Measurements from ENCODE around the gene CLCN6.

The CLCN6 gene

GRCh38 chr1:11805422-11806306 lies at the start of gene CLCN6, which contains the start of gene MTHFR:
Gene CLCN6, plus strand, starts transcription at chr1:11806191. Its CDS starts 72 bp downstream, at chr1:11806263.
Gene MTHFR, minus strand, starts transcription at chr1:11805964. Its CDS starts 2,848 bp downstream, at chr1:11803116.
- DNase-seq = peak; percentile 99

- DNase-seq = no peak
Observed at GRCh38 chr1:11757047-11757446, 48.9 kb upstream of the CLCN6 start.

DNA sequence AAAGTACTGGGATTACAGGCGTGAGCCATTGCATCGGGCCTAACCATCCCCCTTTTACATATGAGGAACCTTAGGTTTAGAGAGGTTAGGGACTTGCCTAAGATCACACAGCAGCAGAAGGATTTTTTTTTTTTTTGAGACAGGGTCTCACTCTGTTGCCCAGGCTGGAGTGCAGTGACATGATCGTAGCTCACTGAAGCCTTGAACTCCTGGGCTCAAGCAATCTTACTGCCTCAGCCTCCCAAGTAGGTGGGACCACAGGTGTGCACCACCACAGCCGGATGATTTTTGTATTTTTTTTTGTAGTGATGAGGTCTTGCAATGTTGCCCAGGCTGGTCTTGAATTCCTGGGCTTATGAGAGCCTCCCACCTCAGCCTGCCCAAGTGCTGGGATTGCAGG lies 46.2 kb upstream of the CLCN6 start:
- DNase-seq = no peak

GRCh38 chr1:11761285-11761684 lies 44.7 kb upstream of the CLCN6 start:
- DNase-seq = no peak

DNA sequence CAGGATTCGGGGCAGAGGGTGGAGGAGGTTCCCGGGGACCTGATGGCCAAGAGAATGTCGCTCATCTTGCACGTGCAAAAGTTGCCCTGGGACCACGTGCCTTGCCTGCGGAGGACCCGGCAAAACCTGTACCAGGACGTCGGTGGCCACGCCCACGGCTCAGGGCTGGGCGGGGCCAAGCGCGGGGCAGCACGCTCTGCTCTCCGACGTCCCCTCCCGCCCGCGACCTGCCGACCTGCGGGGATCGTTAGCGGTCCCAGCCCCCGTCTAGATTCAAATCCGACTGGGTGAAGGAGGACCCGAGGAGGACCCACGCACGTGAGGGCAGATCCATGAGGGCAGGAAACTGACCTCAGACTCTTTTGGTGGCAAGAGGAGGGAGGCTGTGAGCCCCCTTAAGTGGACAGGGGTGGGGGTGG lies 44.0 kb upstream of the CLCN6 start, which contains the start of gene C1orf167:
TSS of gene C1orf167 (plus strand) at position 206 of the 419 bp plus-strand sequence. CDS start 2,208 bp downstream, outside the sequence.
- DNase-seq = no peak

DNA sequence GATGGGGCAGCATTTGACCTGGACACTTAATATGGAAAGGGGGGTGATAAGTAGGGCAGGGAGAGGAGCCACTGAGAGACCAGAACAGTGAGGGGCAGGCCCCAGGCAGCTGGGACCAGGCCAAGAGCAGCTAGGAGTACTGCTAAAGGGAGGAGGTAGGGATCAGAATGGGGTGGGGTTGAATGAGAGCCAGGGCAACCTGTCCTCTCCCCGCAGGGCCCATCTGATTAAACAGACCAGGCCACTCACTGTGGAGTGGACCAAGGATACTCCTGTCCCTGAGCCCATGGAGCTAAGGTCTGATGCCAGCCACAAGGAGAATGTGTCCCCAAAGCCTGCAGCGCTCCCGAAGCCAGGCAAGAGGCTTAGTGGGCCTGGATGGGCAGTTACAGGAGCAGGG lies 41.9 kb upstream of the CLCN6 start:
- DNase-seq = no peak

DNA sequence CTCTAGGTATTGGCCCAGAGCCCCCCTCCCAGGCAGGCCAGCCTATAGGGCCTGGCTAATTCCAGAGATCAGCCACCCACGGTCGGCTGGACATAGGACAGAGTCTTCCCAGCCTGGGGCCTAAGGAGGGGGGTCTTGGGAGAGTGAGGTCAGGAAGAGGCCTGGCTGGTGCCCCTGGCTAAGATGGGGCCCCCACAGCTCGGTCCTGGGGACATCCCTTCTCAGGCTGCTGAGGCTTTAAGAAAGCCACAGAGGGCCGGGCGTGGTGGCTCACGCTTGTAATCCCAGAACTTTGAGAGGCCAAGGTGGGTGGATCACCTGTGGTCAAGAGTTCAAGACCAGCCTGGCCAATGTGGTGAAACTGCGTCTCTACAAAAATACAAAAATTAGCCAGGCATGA lies 41.5 kb upstream of the CLCN6 start:
- DNase-seq = no peak

- no peak for DNase-seq
Observed at GRCh38 chr1:11765661-11766428, 40.1 kb upstream of the CLCN6 start.

- DNase-seq = no peak
Observed at GRCh38 chr1:11766429-11766776, 39.6 kb upstream of the CLCN6 start.

DNA sequence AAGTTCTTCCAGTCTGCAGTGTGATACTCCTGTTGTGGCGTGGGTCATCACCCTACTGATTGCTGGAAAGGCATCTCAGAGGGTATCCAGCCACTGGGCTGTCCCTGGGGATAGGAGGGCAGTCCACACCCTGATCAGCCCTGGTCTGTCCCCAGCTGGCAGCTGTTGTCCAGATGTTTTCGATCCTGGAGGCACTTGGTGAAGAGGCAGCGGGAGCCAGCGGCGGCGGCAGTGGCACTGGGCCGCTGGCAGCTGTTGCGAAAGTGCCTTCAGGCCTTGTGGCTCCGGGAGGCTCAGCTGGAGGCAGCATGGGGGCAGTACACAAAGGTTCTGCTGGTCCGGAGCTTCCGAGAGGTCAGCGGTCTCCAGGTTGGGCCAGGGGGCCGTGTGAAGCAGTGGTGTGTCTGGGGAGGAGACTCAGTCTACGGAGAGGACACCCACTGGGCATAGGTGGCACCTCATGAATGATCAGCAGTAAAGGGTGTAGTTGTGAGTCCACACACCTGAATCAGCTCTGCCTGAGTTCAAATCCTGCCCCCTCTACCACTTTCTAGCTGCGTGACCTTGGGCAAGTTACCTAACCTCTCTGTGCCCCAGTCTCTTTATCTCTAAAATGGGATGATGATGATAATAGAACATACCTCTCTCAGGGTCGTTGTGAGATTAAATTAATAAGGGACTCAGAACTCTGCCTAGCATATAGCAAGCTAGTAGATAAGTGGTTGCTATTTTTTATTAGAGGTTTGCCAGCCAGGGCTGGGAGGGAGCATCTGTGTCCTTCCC lies 37.9 kb upstream of the CLCN6 start:
- DNase-seq = no peak

- DNase-seq = no peak
Observed at GRCh38 chr1:11768821-11769220, 37.2 kb upstream of the CLCN6 start.

DNA sequence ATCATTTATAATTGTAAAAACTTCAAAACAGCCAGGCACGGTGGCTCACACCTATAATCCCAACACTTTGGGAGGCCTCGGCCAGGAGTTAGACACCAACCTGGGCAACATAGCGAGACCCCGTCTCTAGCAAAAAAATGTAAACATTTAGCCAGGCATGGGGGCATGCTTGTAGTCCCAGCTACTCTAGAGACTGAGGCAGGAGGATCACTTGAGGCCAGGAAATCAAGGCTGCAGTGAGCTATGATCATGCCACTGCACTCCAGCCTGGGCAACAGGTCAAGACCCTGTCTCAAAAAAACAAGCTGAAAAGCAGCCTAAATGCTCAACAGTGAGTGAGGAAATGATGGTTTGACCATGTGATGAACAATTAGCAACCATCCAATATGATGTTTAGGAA lies 36.7 kb upstream of the CLCN6 start:
- DNase-seq = no peak

GRCh38 chr1:11770011-11770410 lies 36.0 kb upstream of the CLCN6 start:
- DNase-seq = no peak

GRCh38 chr1:11771481-11772043 lies 34.4 kb upstream of the CLCN6 start:
- no peak for DNase-seq

- peak; percentile 9 for DNase-seq
Observed at GRCh38 chr1:11772458-11772857, 33.5 kb upstream of the CLCN6 start.

DNA sequence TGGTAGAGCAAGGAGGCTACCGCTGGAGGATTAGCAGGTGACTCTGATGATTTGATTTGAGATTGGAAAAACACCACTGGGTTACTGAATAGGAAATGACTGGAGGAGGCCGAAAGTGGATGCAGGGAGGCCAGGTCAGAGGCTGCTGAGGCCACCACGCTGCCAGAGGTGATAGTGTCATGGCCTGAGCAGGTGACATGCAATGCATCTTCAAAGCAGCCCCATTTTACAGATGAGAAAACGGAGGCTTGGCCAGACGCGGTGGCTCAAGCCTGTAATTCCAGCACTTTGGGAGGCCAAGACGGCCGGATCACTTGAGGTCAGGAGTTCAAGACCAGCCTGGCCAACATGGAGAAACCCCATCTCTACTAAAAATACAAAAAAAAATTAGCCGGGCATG lies 31.2 kb upstream of the CLCN6 start:
- no peak for DNase-seq

DNA sequence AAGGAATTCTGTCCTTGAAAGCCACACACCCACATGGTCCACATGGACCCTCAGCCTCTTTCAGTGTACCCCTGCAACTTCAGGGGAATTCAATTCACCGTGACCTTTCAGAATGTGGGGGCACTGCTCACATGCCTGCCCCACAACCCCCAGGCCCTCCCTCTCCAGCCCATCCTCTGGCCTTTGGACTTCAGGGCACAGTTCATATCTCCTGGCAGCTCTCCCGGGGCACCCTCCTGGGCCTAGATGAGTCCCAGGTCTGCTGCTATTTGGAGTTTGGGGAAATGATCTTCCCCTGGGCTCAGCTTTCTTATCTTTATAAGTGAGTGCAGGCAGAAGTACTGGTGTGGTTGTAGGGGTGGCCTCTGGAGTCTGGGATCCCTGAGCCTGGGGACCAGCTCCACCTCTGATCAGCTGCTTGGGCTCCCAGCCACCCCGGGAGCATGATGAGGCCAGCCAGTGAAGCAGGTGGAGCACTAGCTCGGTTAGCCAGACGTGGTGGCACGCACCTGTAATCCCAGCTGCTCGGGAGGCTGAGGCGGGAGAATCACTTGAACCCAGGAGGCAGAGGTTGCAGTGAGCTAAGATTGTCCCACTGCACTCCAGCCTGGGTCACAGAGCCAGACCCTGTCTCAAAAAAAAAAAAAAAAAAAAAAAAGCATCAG lies 28.2 kb upstream of the CLCN6 start:
- no peak for DNase-seq

DNA sequence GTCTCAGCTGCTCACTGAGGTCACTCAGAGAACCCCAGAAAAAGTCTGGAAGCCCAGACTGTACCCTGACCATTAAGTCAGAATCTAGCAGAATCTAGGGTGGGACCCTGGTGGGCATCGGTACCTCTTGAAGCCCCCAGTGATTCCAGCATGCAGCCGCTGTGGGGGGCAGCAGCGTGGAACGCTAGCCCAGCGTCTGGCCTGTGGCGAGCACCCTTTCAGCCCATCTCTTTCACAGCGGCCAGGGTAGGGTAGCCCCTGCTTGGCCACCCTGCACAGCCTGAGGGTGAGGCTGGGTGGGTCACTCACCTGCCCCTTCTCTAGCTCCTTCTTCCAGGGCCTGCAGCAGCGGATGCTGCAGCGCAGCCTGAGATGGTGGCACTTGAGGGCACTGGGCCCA lies 27.7 kb upstream of the CLCN6 start:
- no peak for DNase-seq

DNA sequence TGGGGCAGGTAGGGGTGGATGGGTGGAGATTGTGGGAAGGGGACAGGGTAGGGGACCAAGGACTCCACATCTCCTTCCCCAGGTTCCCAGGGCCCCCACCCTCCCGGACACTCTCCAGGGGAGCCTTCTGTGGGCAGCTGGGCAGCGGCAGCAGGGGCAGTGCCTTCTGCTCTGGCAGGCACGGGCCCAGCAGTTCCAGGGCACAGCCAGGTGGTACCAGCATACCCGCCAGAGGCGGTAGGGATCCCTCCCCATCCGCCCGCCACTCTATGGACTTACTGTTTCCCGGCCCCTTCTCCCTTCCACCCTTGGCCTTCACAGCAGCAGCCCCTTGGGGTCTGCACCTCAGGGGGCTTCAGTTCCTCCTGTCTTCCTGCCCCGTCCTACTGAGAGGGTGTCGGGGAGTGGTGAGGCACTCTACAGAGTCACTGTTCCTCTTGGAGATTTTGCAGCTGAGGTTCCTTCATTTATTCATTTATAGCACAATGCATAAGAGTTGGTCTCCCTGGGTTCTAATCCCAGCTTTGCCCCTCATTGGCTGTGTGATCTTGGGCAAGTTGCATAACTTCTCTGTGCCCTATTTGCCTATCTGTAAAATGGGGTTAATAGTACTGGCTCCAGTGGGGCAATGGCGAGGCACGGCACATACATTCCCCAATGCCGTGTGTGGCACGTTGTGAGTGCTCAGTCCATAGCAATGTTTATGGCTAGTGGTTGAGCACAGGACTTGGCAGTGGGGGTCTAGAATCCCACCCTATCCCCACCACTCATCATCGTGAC lies 27.0 kb upstream of the CLCN6 start:
- no peak for DNase-seq

- DNase-seq = no peak
Observed at GRCh38 chr1:11779715-11780379, 26.1 kb upstream of the CLCN6 start.

Data from femur (tissue), 1 donor.